Stimulated activated naive CD8-positive, alpha-beta T cell treated with anti-CD3 and anti-CD28 coated beads, Interleukin-15, Interleukin-2, amounts not matched to agents 100 ng/mL and 50 ng/mL, for 24 hours (primary cell): Measurements from ENCODE around the gene CHMP5.

Source experiments
- H3K27ac Mint-ChIP-seq: one replicate; pipeline ENCODE4 v1.8.0; 2021; ENCODE audit warnings: mild to moderate bottlenecking, mixed read lengths
- H3K27me3 Mint-ChIP-seq: one replicate; pipeline ENCODE4 v1.8.0; 2021; ENCODE audit warnings: mixed read lengths
- H3K36me3 Mint-ChIP-seq: one replicate; pipeline ENCODE4 v1.8.0; 2021; ENCODE audit warnings: low read depth, mixed read lengths
- H3K4me1 Mint-ChIP-seq: one replicate; pipeline ENCODE4 v1.8.0; 2021; ENCODE audit warnings: low read depth, mixed read lengths
- H3K4me3 Mint-ChIP-seq: one replicate; pipeline ENCODE4 v1.8.0; 2021; ENCODE audit warnings: mild to moderate bottlenecking, mixed read lengths
- H3K9me3 Mint-ChIP-seq: one replicate; pipeline ENCODE4 v1.8.0; 2021; ENCODE audit warnings: mixed read lengths

CHMP5 gene

GRCh38 chr9:33255014-33255413 lies 9.8 kb upstream of the CHMP5 start:
- Mint-ChIP-seq H3K4me1 (peaks cover 6% of the 10 kb centered on the region), H3K36me3 (peaks cover 68% of the 10 kb centered on the region), H3K9me3 (no peaks in the 10 kb centered on the region), H3K4me3 (no peak overlapping the region), H3K27me3 (no peaks in the 10 kb centered on the region), H3K27ac (no peak overlapping the region)

- H3K27ac Mint-ChIP-seq: no peak overlapping the region
- no peaks in the 10 kb centered on the region for H3K9me3 Mint-ChIP-seq
- H3K36me3 Mint-ChIP-seq: peaks cover 72% of the 10 kb centered on the region
- H3K4me3 Mint-ChIP-seq: no peak overlapping the region
- H3K27me3 Mint-ChIP-seq: no peaks in the 10 kb centered on the region
- peaks cover 10% of the 10 kb centered on the region for H3K4me1 Mint-ChIP-seq
Observed at GRCh38 chr9:33255471-33255870, 9.4 kb upstream of the CHMP5 start.

- Mint-ChIP-seq H3K4me1 (peaks cover 16% of the 10 kb centered on the region), H3K4me3 (no peak overlapping the region), H3K27ac (no peak overlapping the region), H3K9me3 (no peaks in the 10 kb centered on the region), H3K27me3 (no peaks in the 10 kb centered on the region), H3K36me3 (peaks cover 72% of the 10 kb centered on the region)
Observed at GRCh38 chr9:33256236-33256635, 8.6 kb upstream of the CHMP5 start.

- peaks cover 21% of the 10 kb centered on the region for H3K4me1 Mint-ChIP-seq
- H3K36me3 Mint-ChIP-seq: peaks cover 78% of the 10 kb centered on the region
- H3K9me3 Mint-ChIP-seq: no peaks in the 10 kb centered on the region
Observed at GRCh38 chr9:33257276-33257675, 7.6 kb upstream of the CHMP5 start.

GRCh38 chr9:33260372-33260771 lies 4.5 kb upstream of the CHMP5 start:
- peaks cover 75% of the 10 kb centered on the region for H3K36me3 Mint-ChIP-seq
- H3K4me3 Mint-ChIP-seq: no peak overlapping the region
- no peaks in the 10 kb centered on the region for H3K27me3 Mint-ChIP-seq
- H3K27ac Mint-ChIP-seq: no peak overlapping the region
- peaks cover 33% of the 10 kb centered on the region for H3K4me1 Mint-ChIP-seq
- no peaks in the 10 kb centered on the region for H3K9me3 Mint-ChIP-seq

More at GRCh38 chr9:33257276-33257675, 7.6 kb upstream of the CHMP5 start:
- no peak overlapping the region for H3K27ac Mint-ChIP-seq
- no peaks in the 10 kb centered on the region for H3K27me3 Mint-ChIP-seq
- no peak overlapping the region for H3K4me3 Mint-ChIP-seq

GRCh38 chr9:33263131-33264002 lies 1.5 kb upstream of the CHMP5 start:
- H3K27me3 Mint-ChIP-seq: no peaks in the 10 kb centered on the region
- peak overlapping the region; percentile 97 for H3K27ac Mint-ChIP-seq
- H3K36me3 Mint-ChIP-seq: peaks cover 69% of the 10 kb centered on the region
- no peaks in the 10 kb centered on the region for H3K9me3 Mint-ChIP-seq
- peak overlapping the region; percentile 98 for H3K4me3 Mint-ChIP-seq
- H3K4me1 Mint-ChIP-seq: peaks cover 62% of the 10 kb centered on the region

- peaks cover 68% of the 10 kb centered on the region for H3K36me3 Mint-ChIP-seq
- peak overlapping the region; percentile 97 for H3K27ac Mint-ChIP-seq
- no peaks in the 10 kb centered on the region for H3K9me3 Mint-ChIP-seq
- H3K27me3 Mint-ChIP-seq: no peaks in the 10 kb centered on the region
- H3K4me3 Mint-ChIP-seq: peak overlapping the region; percentile 98
- H3K4me1 Mint-ChIP-seq: peaks cover 62% of the 10 kb centered on the region
Observed at GRCh38 chr9:33264003-33264472, 811 bp upstream of the CHMP5 start.

- no peaks in the 10 kb centered on the region for H3K9me3 Mint-ChIP-seq
- peaks cover 61% of the 10 kb centered on the region for H3K36me3 Mint-ChIP-seq
Observed at GRCh38 chr9:33265211-33265865, 489 bp downstream of the CHMP5 start.

GRCh38 chr9:33267151-33267767 lies 2.4 kb downstream of the CHMP5 start:
- Mint-ChIP-seq H3K4me3 (peak overlapping the region; percentile 34), H3K9me3 (no peaks in the 10 kb centered on the region), H3K27me3 (no peaks in the 10 kb centered on the region), H3K4me1 (peaks cover 41% of the 10 kb centered on the region), H3K36me3 (peaks cover 63% of the 10 kb centered on the region), H3K27ac (peak overlapping the region; percentile 78)

More at GRCh38 chr9:33265211-33265865, 489 bp downstream of the CHMP5 start:
- H3K27ac Mint-ChIP-seq: peak overlapping the region; percentile 94
- H3K4me1 Mint-ChIP-seq: peaks cover 54% of the 10 kb centered on the region
- peak overlapping the region; percentile 98 for H3K4me3 Mint-ChIP-seq
- H3K27me3 Mint-ChIP-seq: no peaks in the 10 kb centered on the region

- Mint-ChIP-seq H3K36me3 (peaks cover 70% of the 10 kb centered on the region), H3K4me1 (peaks cover 36% of the 10 kb centered on the region), H3K27ac (no peak overlapping the region), H3K9me3 (no peaks in the 10 kb centered on the region), H3K27me3 (no peaks in the 10 kb centered on the region), H3K4me3 (no peak overlapping the region)
Observed at GRCh38 chr9:33270146-33270545, 5.3 kb downstream of the CHMP5 start.

- no peak overlapping the region for H3K27ac Mint-ChIP-seq
Observed at GRCh38 chr9:33272061-33272460, 7.2 kb downstream of the CHMP5 start.

GRCh38 chr9:33273266-33273971 lies 8.6 kb downstream of the CHMP5 start:
- H3K36me3 Mint-ChIP-seq: peaks cover 77% of the 10 kb centered on the region
- H3K4me1 Mint-ChIP-seq: peaks cover 13% of the 10 kb centered on the region
- H3K27me3 Mint-ChIP-seq: no peaks in the 10 kb centered on the region
- H3K9me3 Mint-ChIP-seq: no peaks in the 10 kb centered on the region
- H3K27ac Mint-ChIP-seq: peak overlapping the region; percentile 43
- no peak overlapping the region for H3K4me3 Mint-ChIP-seq

More at GRCh38 chr9:33272061-33272460, 7.2 kb downstream of the CHMP5 start:
- H3K27me3 Mint-ChIP-seq: no peaks in the 10 kb centered on the region
- H3K36me3 Mint-ChIP-seq: peaks cover 77% of the 10 kb centered on the region
- H3K4me3 Mint-ChIP-seq: no peak overlapping the region
- peaks cover 17% of the 10 kb centered on the region for H3K4me1 Mint-ChIP-seq
- no peaks in the 10 kb centered on the region for H3K9me3 Mint-ChIP-seq

- no peak overlapping the region for H3K27ac Mint-ChIP-seq
- H3K9me3 Mint-ChIP-seq: no peaks in the 10 kb centered on the region
- peaks cover 13% of the 10 kb centered on the region for H3K4me1 Mint-ChIP-seq
- H3K36me3 Mint-ChIP-seq: peaks cover 75% of the 10 kb centered on the region
- H3K4me3 Mint-ChIP-seq: no peak overlapping the region
- no peaks in the 10 kb centered on the region for H3K27me3 Mint-ChIP-seq
Observed at GRCh38 chr9:33273972-33274328, 9.1 kb downstream of the CHMP5 start.

GRCh38 chr9:33277484-33277883 lies 12.6 kb downstream of the CHMP5 start:
- Mint-ChIP-seq H3K4me1 (peaks cover 15% of the 10 kb centered on the region), H3K27ac (peak overlapping the region; percentile 73), H3K9me3 (no peaks in the 10 kb centered on the region), H3K27me3 (no peaks in the 10 kb centered on the region), H3K36me3 (peaks cover 64% of the 10 kb centered on the region), H3K4me3 (no peak overlapping the region)
